Hepatocyte (in vitro differentiated cells): ENCODE results near the gene C1orf232. TPM values are rescaled to one million over a fixed set of nuclear protein-coding genes. Genes with fewer than 3 reads are reported as not detected.

Experiments
- DNase-seq: peaks from one replicate; pipeline ENCODE4 v3.0.0-alpha.2; 2016; ENCODE audit warnings: low spot score
- H2AFZ ChIP-seq: fragments of 200-600 bp; sonication (generic); 2 replicates; pipeline ENCODE4 v1.6.0; 2016; ENCODE audit warnings: antibody characterized with exemption, mild to moderate bottlenecking
- H3K27ac ChIP-seq: fragments of 200-600 bp; sonication (generic); 2 replicates; pipeline ENCODE4 v1.5.1; 2016; ENCODE audit warnings: mild to moderate bottlenecking
- H3K27me3 ChIP-seq: fragments of 200-600 bp; sonication (generic); 2 replicates; pipeline ENCODE4 v1.6.1; 2016
- H3K36me3 ChIP-seq: fragments of 200-600 bp; sonication (generic); replicated peaks from 2 replicates; pipeline ENCODE4 v1.5.1; 2016; ENCODE audit warnings: low read depth; ENCODE audit not compliant: insufficient read depth
- H3K4me1 ChIP-seq: fragments of 200-600 bp; sonication (generic); 2 replicates; pipeline ENCODE4 v1.5.1; 2016; ENCODE audit warnings: mild to moderate bottlenecking, moderate library complexity; ENCODE audit not compliant: insufficient read depth
- H3K4me2 ChIP-seq: fragments of 200-600 bp; sonication (generic); 2 replicates; pipeline ENCODE4 v1.6.0; 2016
- H3K4me3 ChIP-seq: fragments of 200-600 bp; sonication (generic); 2 replicates; pipeline ENCODE4 v1.5.1; 2016; ENCODE audit warnings: mild to moderate bottlenecking
- H3K79me2 ChIP-seq: fragments of 200-600 bp; sonication (generic); 2 replicates; pipeline ENCODE4 v1.6.0; 2017; ENCODE audit warnings: mild to moderate bottlenecking
- H3K9me2 ChIP-seq: fragments of 200-600 bp; sonication (generic); replicated peaks from 2 replicates; pipeline ENCODE4 v1.6.0; 2017; ENCODE audit warnings: mild to moderate bottlenecking; ENCODE audit not compliant: insufficient read depth
- H3K9me3 ChIP-seq: fragments of 200-600 bp; sonication (generic); 2 replicates; pipeline ENCODE4 v1.5.1; 2016; ENCODE audit warnings: low read depth, mild to moderate bottlenecking
- H4K20me1 ChIP-seq: fragments of 200-600 bp; sonication (generic); 2 replicates; pipeline ENCODE4 v1.6.0; 2016; ENCODE audit warnings: mild to moderate bottlenecking; ENCODE audit not compliant: insufficient read depth, poor library complexity, severe bottlenecking
- EZH2 ChIP-seq: fragments of 200-600 bp; sonication (generic); IDR thresholded peaks from 2 replicates; pipeline ENCODE4 v1.6.1; 2016; ENCODE audit warnings: antibody characterized with exemption, mild to moderate bottlenecking, borderline replicate concordance
- EZH2phosphoT487 ChIP-seq: fragments of 200-600 bp; sonication (generic); IDR thresholded peaks from one replicate; pipeline ENCODE4 v1.6.1; 2018; ENCODE audit warnings: antibody characterized with exemption, mild to moderate bottlenecking, low read depth, moderate library complexity; ENCODE audit not compliant: unreplicated experiment, severe bottlenecking
- WGBS: methylation state at CpG from one replicate; pipeline ENCODE4 v1.1.6; 2016; ENCODE audit warnings: low lambda C conversion rate; ENCODE audit errors: missing lambda C conversion rate; 5-methylcytosine and 5-hydroxymethylcytosine counted together
- polyA plus RNA-seq: library from polyadenylated mRNA; unstranded; fragments of >200 nt; fragmentation: Nextera tagmentation; extraction: Ambion mirVana; gene quantifications from 2 replicates; pipeline ENCODE4 v1.2.1, GENCODE V29; 2016
- total RNA-seq: library from RNA; depleted of rRNA; stranded (reverse); fragments of >200 nt; gene quantifications from 2 replicates; pipeline ENCODE4 v1.2.3, GENCODE V29; 2014
- TF ChIP-seq, protein P1 (sequence below): fragments of 200-600 bp; sonication (generic); IDR thresholded peaks from 2 replicates; pipeline ENCODE4 v1.5.1; 2016; ENCODE audit warnings: antibody characterized with exemption, mild to moderate bottlenecking; ENCODE audit not compliant: poor library complexity

C1orf232 gene
- total and polyA plus RNA-seq, 2 experiments from 2014 or later = not detected

DNA sequence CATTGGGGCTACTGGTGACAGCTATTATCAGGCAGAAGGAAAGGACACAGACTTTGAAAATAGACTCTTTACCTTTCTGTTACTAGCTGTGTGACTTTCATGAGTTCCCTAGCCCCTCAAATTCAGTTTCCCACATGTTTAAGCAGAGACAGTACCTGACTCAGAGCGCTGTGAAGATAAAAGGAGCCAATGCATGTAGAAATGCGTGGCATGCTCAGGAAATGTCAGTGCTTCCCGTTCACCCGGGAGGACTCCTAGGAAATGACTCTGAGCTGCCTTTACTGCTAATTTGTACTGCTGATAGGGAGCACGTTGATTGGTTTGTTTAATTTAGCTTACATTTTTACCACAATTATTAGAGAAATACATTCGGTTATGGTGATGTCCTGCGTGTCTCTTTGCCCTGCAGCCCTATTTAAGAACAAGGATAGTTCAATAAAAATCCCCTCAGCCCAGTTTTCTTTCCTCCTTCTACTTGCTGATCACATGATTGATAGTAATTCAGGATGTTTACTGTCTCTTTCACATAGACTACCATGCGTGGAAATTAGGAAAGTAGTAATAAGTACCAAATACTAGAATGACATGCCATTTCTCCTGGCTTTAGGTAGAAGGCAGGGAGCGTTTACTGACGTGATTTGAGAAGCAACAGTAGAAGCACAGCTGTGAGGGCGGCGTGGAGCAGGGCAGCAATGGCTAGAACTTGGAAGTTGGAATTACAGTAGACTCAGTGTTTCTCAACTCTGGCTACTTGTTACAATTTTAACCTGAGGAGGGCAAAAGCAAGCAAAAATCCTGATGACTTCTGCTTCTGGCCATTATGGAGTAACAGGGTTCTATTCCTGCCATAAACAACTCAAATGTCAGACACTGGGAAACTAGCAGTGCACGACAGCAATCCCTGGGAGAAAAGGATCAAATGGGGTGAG, 41.3 kb downstream of the C1orf232 start:
- H2AFZ ChIP-seq = no peak overlapping the region
- no peaks in the 10 kb centered on the region for H3K9me3 ChIP-seq
- no peaks in the 10 kb centered on the region for H3K36me3 ChIP-seq
- TF ChIP-seq, protein P1, sequence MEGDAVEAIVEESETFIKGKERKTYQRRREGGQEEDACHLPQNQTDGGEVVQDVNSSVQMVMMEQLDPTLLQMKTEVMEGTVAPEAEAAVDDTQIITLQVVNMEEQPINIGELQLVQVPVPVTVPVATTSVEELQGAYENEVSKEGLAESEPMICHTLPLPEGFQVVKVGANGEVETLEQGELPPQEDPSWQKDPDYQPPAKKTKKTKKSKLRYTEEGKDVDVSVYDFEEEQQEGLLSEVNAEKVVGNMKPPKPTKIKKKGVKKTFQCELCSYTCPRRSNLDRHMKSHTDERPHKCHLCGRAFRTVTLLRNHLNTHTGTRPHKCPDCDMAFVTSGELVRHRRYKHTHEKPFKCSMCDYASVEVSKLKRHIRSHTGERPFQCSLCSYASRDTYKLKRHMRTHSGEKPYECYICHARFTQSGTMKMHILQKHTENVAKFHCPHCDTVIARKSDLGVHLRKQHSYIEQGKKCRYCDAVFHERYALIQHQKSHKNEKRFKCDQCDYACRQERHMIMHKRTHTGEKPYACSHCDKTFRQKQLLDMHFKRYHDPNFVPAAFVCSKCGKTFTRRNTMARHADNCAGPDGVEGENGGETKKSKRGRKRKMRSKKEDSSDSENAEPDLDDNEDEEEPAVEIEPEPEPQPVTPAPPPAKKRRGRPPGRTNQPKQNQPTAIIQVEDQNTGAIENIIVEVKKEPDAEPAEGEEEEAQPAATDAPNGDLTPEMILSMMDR = no peak
- TF ChIP-seq EZH2 = no peak
- no peak for TF ChIP-seq EZH2phosphoT487
- H3K79me2 ChIP-seq = peaks cover 13% of the 10 kb centered on the region
- no peak for DNase-seq
- H3K4me2 ChIP-seq = no peak overlapping the region
- 51% methylated on average over 13 of the region's 13 CpGs for WGBS
- H3K9me2 ChIP-seq = no peaks in the 10 kb centered on the region
- no peaks in the 10 kb centered on the region for H4K20me1 ChIP-seq
- peaks cover 3% of the 10 kb centered on the region for H3K4me1 ChIP-seq
- peak overlapping the region; percentile 64 for H3K27ac ChIP-seq
- no peaks in the 10 kb centered on the region for H3K27me3 ChIP-seq
- H3K4me3 ChIP-seq = no peak overlapping the region

DNA sequence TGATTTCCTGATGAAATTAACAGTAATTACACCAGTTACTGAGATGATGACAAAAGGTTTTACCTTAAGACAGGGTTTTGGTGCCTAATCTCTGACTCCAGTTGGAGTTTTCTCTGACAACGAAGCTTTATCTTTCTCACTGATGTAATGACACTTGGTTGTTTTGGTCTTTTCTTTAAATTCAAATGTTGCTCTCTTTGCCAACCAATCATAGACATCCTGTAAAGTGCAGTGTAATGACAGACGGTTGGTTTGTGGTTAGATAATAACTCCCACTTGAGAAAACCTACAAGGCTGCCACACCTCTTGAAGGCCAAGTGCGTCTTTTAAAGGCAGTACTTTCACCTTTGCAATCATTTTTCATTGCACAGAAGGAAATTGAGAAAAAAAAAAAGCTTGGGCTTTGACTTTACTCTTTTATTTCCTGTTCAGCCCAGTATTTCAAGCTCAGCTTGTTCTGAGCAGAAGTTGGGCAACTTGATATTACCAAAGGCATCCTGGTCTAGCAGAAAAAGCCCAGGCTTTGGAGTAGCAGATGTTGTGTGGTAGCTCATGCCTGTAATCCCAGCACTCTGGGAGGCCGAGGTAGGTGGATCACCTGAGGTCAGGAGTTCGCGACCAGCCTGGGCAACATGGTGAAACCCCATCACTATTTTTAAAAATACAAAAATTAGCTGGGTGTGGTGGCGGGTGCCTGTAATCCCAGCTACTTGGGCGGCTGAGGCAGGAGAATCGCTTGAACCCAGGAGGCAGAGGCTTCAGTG, 42.3 kb downstream of the C1orf232 start:
- H3K9me2 ChIP-seq = no peaks in the 10 kb centered on the region
- peak overlapping the region; percentile 64 for H3K27ac ChIP-seq
- H3K4me2 ChIP-seq = peak overlapping the region; percentile 27
- no peaks in the 10 kb centered on the region for H3K36me3 ChIP-seq
- H2AFZ ChIP-seq = no peak overlapping the region
- DNase-seq = peak; percentile 50
- no peaks in the 10 kb centered on the region for H3K9me3 ChIP-seq
- whole genome bisulfite sequencing = 67% methylated on average over 9 of the region's 9 CpGs
- peaks cover 4% of the 10 kb centered on the region for H4K20me1 ChIP-seq
- H3K4me3 ChIP-seq = no peak overlapping the region
- no peak for TF ChIP-seq EZH2phosphoT487
- TF ChIP-seq, protein P1 = no peak
- no peak for TF ChIP-seq EZH2
- no peaks in the 10 kb centered on the region for H3K27me3 ChIP-seq
- H3K79me2 ChIP-seq = peaks cover 13% of the 10 kb centered on the region
- peaks cover 3% of the 10 kb centered on the region for H3K4me1 ChIP-seq

DNA sequence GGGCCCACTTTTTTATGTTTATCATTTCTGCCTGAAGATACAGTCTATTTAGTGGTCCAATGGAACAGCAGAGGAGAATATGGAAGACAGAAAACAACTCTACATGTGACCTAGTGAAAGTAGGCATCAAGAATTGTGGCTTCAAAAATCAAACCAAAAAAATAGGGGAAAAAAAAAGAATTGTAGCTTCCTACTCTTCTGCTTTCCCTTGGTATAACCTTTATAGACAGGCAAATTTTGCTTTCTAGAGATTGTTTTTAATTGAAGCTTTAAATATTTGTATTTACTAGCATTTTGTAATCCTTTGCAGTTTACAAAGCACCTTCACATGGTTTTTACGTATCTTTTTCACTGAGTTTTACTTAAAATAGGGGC, 42.8 kb downstream of the C1orf232 start:
- Histone ChIP-seq H3K4me2 (no peak overlapping the region), H3K4me1 (peaks cover 3% of the 10 kb centered on the region), H3K36me3 (no peaks in the 10 kb centered on the region), H3K4me3 (no peak overlapping the region), H2AFZ (no peak overlapping the region), H4K20me1 (peaks cover 4% of the 10 kb centered on the region), H3K79me2 (peaks cover 15% of the 10 kb centered on the region), H3K27me3 (no peaks in the 10 kb centered on the region), H3K27ac (peak overlapping the region; percentile 47), H3K9me3 (no peaks in the 10 kb centered on the region), H3K9me2 (no peaks in the 10 kb centered on the region)
- 76% methylated on average over 1 of the region's 1 CpG for WGBS
- no peak for TF ChIP-seq EZH2phosphoT487
- no peak for TF ChIP-seq EZH2
- TF ChIP-seq, protein P1 = no peak
- DNase-seq = no peak
